ENCODE measurements around the gene DNAJC5.

Gene DNAJC5

GRCh38 chr20:63935447-63935846 is 40.5 kb downstream of the DNAJC5 start:
- H3K9ac ChIP-seq (ENCODE audit: low read length), result no peak overlapping the region
- 0 out of 2 replicates have a peak, but pooled peaks cover 4% of the 10 kb centered on the region for H3K4me1 ChIP-seq (ENCODE audit: control insufficient read depth, insufficient read depth, low read length)
- no peaks in the 10 kb centered on the region for H3K9me3 ChIP-seq (ENCODE audit: control insufficient read depth, insufficient read depth, low read depth, low read length)
- H3K27me3 ChIP-seq (ENCODE audit: control insufficient read depth, insufficient read depth, low read length), result no peaks in the 10 kb centered on the region
- no peak overlapping the region for H3K4me3 ChIP-seq (ENCODE audit: low read depth, low read length)
- H3K27ac ChIP-seq (ENCODE audit: low read depth, low read length), result no peak overlapping the region
- peaks cover 42% of the 10 kb centered on the region for H3K36me3 ChIP-seq (ENCODE audit: control insufficient read depth, insufficient read depth, low read length)

GRCh38 chr20:63937596-63937995 is 42.7 kb downstream of the DNAJC5 start:
- Histone ChIP-seq H3K36me3 (ENCODE audit: control insufficient read depth, insufficient read depth, low read length) (peaks cover 20% of the 10 kb centered on the region), H3K9me3 (ENCODE audit: control insufficient read depth, insufficient read depth, low read depth, low read length) (no peaks in the 10 kb centered on the region), H3K4me1 (ENCODE audit: control insufficient read depth, insufficient read depth, low read length) (peaks cover 11% of the 10 kb centered on the region), H3K4me3 (ENCODE audit: low read depth, low read length) (no peak overlapping the region), H3K27ac (ENCODE audit: low read depth, low read length) (no peak overlapping the region), H3K27me3 (ENCODE audit: control insufficient read depth, insufficient read depth, low read length) (no peaks in the 10 kb centered on the region), H3K9ac (ENCODE audit: low read length) (no peak overlapping the region)

GRCh38 chr20:63939061-63939935 is 44.4 kb downstream of the DNAJC5 start:
- peaks cover 20% of the 10 kb centered on the region for H3K4me1 ChIP-seq (ENCODE audit: control insufficient read depth, insufficient read depth, low read length)
- H3K9ac ChIP-seq (ENCODE audit: low read length), result peak overlapping the region; percentile 62
- H3K27me3 ChIP-seq (ENCODE audit: control insufficient read depth, insufficient read depth, low read length), result no peaks in the 10 kb centered on the region
- peaks cover 28% of the 10 kb centered on the region for H3K36me3 ChIP-seq (ENCODE audit: control insufficient read depth, insufficient read depth, low read length)
- no peaks in the 10 kb centered on the region for H3K9me3 ChIP-seq (ENCODE audit: control insufficient read depth, insufficient read depth, low read depth, low read length)
- peak overlapping the region; percentile 64 for H3K4me3 ChIP-seq (ENCODE audit: low read depth, low read length)
- H3K27ac ChIP-seq (ENCODE audit: low read depth, low read length), result no peak overlapping the region

GRCh38 chr20:63940071-63940471 is 45.1 kb downstream of the DNAJC5 start:
- no peaks in the 10 kb centered on the region for H3K9me3 ChIP-seq (ENCODE audit: control insufficient read depth, insufficient read depth, low read depth, low read length)
- peak overlapping the region; percentile 58 for H3K4me3 ChIP-seq (ENCODE audit: low read depth, low read length)
- no peak overlapping the region for H3K27ac ChIP-seq (ENCODE audit: low read depth, low read length)
- H3K36me3 ChIP-seq (ENCODE audit: control insufficient read depth, insufficient read depth, low read length), result peaks cover 35% of the 10 kb centered on the region
- peaks cover 20% of the 10 kb centered on the region for H3K4me1 ChIP-seq (ENCODE audit: control insufficient read depth, insufficient read depth, low read length)
- no peaks in the 10 kb centered on the region for H3K27me3 ChIP-seq (ENCODE audit: control insufficient read depth, insufficient read depth, low read length)
- no peak overlapping the region for H3K9ac ChIP-seq (ENCODE audit: low read length)

DNA sequence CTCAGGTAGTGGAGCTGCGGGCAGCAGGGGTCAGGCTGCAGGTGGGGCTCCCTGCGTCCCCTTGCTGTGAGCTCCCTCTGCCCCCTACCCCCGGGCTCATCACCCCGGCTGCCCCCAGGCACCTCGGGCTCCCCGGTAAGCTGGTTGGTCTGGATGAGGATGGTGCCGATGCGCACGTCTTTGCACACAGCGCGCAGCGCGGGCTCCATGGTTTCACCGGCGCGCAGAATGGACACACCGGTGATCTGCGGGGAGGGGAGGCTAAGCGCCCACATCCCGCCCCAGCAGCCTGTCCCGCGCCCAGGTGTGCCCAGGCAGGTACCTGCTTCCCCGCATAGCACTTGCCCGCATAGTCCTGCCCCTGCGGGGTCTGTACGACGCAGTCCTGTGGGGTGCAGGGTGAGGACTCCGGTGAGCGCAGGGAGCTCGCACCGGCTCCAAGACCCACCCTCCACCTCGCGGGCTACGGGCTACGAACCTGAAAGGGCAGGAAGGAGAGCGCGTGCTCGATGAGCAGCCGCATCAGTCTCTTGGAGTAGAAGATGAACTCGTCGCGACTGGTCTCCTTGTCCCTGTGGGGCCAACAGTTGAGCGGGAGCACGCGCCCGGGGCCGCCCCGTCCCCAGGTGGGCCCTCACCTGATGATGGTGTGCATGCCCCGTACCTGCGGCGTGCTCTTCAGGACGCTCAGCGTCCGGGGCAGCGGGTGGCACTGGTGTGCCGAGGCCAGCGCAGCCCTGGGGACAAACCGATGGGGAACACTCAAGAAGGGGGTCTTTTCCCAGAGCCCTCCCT is 45.7 kb downstream of the DNAJC5 start:
- Histone ChIP-seq H3K27ac (ENCODE audit: low read depth, low read length) (peak overlapping the region; percentile 43; the same call in 1 of the 2 replicates), H3K9ac (ENCODE audit: low read length) (peak overlapping the region; percentile 36), H3K9me3 (ENCODE audit: control insufficient read depth, insufficient read depth, low read depth, low read length) (no peaks in the 10 kb centered on the region), H3K4me3 (ENCODE audit: low read depth, low read length) (peak overlapping the region; percentile 58), H3K4me1 (ENCODE audit: control insufficient read depth, insufficient read depth, low read length) (peaks cover 20% of the 10 kb centered on the region), H3K36me3 (ENCODE audit: control insufficient read depth, insufficient read depth, low read length) (peaks cover 36% of the 10 kb centered on the region), H3K27me3 (ENCODE audit: control insufficient read depth, insufficient read depth, low read length) (no peaks in the 10 kb centered on the region)

GRCh38 chr20:63941282-63942081 is 46.6 kb downstream of the DNAJC5 start:
- Histone ChIP-seq H3K27ac (ENCODE audit: low read depth, low read length) (peak overlapping the region; percentile 43; the same call in 1 of the 2 replicates), H3K4me1 (ENCODE audit: control insufficient read depth, insufficient read depth, low read length) (peaks cover 20% of the 10 kb centered on the region), H3K4me3 (ENCODE audit: low read depth, low read length) (peak overlapping the region; percentile 58)

GRCh38 chr20:63942250-63942951 is 47.5 kb downstream of the DNAJC5 start:
- Histone ChIP-seq H3K27me3 (ENCODE audit: control insufficient read depth, insufficient read depth, low read length) (no peaks in the 10 kb centered on the region), H3K4me3 (ENCODE audit: low read depth, low read length) (peak overlapping the region; percentile 40), H3K9ac (ENCODE audit: low read length) (peak overlapping the region; percentile 66), H3K9me3 (ENCODE audit: control insufficient read depth, insufficient read depth, low read depth, low read length) (no peaks in the 10 kb centered on the region), H3K36me3 (ENCODE audit: control insufficient read depth, insufficient read depth, low read length) (peaks cover 35% of the 10 kb centered on the region), H3K4me1 (ENCODE audit: control insufficient read depth, insufficient read depth, low read length) (peaks cover 20% of the 10 kb centered on the region), H3K27ac (ENCODE audit: low read depth, low read length) (peak overlapping the region; percentile 64)

More at GRCh38 chr20:63941282-63942081, 46.6 kb downstream of the DNAJC5 start:
- Histone ChIP-seq H3K36me3 (ENCODE audit: control insufficient read depth, insufficient read depth, low read length) (peaks cover 35% of the 10 kb centered on the region), H3K9me3 (ENCODE audit: control insufficient read depth, insufficient read depth, low read depth, low read length) (no peaks in the 10 kb centered on the region), H3K9ac (ENCODE audit: low read length) (peak overlapping the region; percentile 36), H3K27me3 (ENCODE audit: control insufficient read depth, insufficient read depth, low read length) (no peaks in the 10 kb centered on the region)

- H3K9me3 ChIP-seq (ENCODE audit: control insufficient read depth, insufficient read depth, low read depth, low read length), result no peaks in the 10 kb centered on the region
- H3K4me3 ChIP-seq (ENCODE audit: low read depth, low read length), result no peak overlapping the region
- H3K27ac ChIP-seq (ENCODE audit: low read depth, low read length), result peak overlapping the region; percentile 64
- peak overlapping the region; percentile 66 for H3K9ac ChIP-seq (ENCODE audit: low read length)
- peaks cover 20% of the 10 kb centered on the region for H3K4me1 ChIP-seq (ENCODE audit: control insufficient read depth, insufficient read depth, low read length)
- H3K27me3 ChIP-seq (ENCODE audit: control insufficient read depth, insufficient read depth, low read length), result no peaks in the 10 kb centered on the region
- H3K36me3 ChIP-seq (ENCODE audit: control insufficient read depth, insufficient read depth, low read length), result peaks cover 35% of the 10 kb centered on the region
Observed at GRCh38 chr20:63942969-63943807, 48.3 kb downstream of the DNAJC5 start.

DNA sequence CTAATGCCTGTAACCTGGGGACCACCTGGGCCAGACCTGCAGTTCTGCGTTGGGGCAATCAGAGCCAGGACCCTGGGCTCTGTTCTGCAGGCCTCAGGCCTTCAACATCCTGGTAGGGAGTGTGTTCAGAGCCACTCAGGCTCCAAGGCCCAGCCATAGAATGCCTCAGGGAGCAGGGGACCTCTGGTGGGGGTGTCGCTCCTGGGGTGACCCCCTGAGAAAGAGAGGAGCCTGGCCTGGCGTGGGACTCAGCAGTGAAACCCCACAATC is 48.8 kb downstream of the DNAJC5 start:
- Histone ChIP-seq H3K4me3 (ENCODE audit: low read depth, low read length) (no peak overlapping the region), H3K9me3 (ENCODE audit: control insufficient read depth, insufficient read depth, low read depth, low read length) (no peaks in the 10 kb centered on the region), H3K36me3 (ENCODE audit: control insufficient read depth, insufficient read depth, low read length) (peaks cover 35% of the 10 kb centered on the region), H3K4me1 (ENCODE audit: control insufficient read depth, insufficient read depth, low read length) (peaks cover 22% of the 10 kb centered on the region), H3K27me3 (ENCODE audit: control insufficient read depth, insufficient read depth, low read length) (no peaks in the 10 kb centered on the region), H3K27ac (ENCODE audit: low read depth, low read length) (no peak overlapping the region), H3K9ac (ENCODE audit: low read length) (no peak overlapping the region)

Data from HUES6 (cell line).